Measurements from ENCODE around the gene PRDM16. TPM values are rescaled to one million over a fixed set of nuclear protein-coding genes. Genes with fewer than 3 reads are reported as not detected.

The PRDM16 gene
- total RNA-seq, 2 experiments from 2014 or later, result not detected

DNA sequence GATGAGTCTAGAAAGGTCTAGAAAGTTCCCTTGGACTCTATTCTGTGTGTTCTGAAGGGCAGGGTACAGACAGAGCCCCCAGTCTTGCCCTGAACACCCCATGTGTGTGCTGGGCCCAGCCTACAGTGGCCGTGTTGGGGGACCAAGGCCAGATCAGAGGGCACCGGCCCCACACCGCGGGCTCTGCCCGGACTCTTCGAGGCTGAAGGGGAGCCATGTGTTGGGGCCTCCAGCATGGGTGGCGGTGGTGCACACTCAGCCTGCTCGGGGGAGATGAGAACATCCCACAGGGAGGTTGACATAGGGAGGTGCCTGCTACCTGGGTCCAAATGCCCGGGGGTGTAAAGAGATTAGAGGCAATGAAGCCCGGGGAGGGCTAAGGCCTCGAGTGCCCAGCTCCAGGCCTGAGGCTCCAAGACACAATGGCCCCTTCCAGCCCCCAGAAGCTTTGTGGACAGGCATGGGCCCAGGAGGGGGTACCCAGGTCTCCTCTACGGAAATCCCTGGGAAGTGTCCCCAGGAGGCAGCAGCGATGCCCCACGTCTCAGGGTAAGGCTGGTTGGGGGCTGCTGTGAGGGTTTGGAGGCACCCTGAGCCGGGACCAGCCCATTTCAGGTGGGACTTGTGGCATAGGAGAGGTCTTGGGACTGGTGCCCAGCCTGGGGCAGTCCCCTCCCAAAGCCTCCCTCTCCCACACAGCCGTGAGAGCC, 397.5 kb downstream of the PRDM16 start:
- intact Hi-C loops (cut with micrococcal nuclease; ENCODE audit: unreplicated experiment), result no loop called here
- ChIA-PET CTCF (ENCODE audit: unreplicated experiment) (no interaction called here), POLR2A (no interaction called here)
- H3K4me2 ChIP-seq (ENCODE audit: low read length), result no peak overlapping the region
- no peaks in the 10 kb centered on the region for H3K36me3 ChIP-seq (ENCODE audit: insufficient read depth, low read length)
- H3K9me2 ChIP-seq (ENCODE audit: insufficient read depth, low read length), result no peaks in the 10 kb centered on the region
- H3K9me3 ChIP-seq (ENCODE audit: low read length), result no peaks in the 10 kb centered on the region
- H4K20me1 ChIP-seq (ENCODE audit: insufficient read depth, low read length), result no peaks in the 10 kb centered on the region
- no peak overlapping the region for H3K27ac ChIP-seq (ENCODE audit: low read depth, low read length, poor library complexity, severe bottlenecking)
- H3K79me2 ChIP-seq (ENCODE audit: insufficient read depth, low read depth, low read length), result no peaks in the 10 kb centered on the region
- BruUV-seq (replicated peaks), result no TSS peak
- DNase-seq (ENCODE audit: low spot score), result no peak
- no peak overlapping the region for H3K4me3 ChIP-seq (ENCODE audit: low read depth, low read length, poor library complexity, severe bottlenecking)
- no peak overlapping the region for H2AFZ ChIP-seq (ENCODE audit: low read length)
- H3K4me1 ChIP-seq (ENCODE audit: insufficient read depth, low read length, poor library complexity, severe bottlenecking), result no peaks in the 10 kb centered on the region
- TF ChIP-seq, protein P1, sequence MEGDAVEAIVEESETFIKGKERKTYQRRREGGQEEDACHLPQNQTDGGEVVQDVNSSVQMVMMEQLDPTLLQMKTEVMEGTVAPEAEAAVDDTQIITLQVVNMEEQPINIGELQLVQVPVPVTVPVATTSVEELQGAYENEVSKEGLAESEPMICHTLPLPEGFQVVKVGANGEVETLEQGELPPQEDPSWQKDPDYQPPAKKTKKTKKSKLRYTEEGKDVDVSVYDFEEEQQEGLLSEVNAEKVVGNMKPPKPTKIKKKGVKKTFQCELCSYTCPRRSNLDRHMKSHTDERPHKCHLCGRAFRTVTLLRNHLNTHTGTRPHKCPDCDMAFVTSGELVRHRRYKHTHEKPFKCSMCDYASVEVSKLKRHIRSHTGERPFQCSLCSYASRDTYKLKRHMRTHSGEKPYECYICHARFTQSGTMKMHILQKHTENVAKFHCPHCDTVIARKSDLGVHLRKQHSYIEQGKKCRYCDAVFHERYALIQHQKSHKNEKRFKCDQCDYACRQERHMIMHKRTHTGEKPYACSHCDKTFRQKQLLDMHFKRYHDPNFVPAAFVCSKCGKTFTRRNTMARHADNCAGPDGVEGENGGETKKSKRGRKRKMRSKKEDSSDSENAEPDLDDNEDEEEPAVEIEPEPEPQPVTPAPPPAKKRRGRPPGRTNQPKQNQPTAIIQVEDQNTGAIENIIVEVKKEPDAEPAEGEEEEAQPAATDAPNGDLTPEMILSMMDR (conservative IDR thresholded peaks at IDR 0.05; ENCODE audit: low read length), result no peak
- no peak for TF ChIP-seq EZH2phosphoT487 (IDR thresholded peaks at IDR 0.05; ENCODE audit: borderline replicate concordance, low read depth, low read length)

DNA sequence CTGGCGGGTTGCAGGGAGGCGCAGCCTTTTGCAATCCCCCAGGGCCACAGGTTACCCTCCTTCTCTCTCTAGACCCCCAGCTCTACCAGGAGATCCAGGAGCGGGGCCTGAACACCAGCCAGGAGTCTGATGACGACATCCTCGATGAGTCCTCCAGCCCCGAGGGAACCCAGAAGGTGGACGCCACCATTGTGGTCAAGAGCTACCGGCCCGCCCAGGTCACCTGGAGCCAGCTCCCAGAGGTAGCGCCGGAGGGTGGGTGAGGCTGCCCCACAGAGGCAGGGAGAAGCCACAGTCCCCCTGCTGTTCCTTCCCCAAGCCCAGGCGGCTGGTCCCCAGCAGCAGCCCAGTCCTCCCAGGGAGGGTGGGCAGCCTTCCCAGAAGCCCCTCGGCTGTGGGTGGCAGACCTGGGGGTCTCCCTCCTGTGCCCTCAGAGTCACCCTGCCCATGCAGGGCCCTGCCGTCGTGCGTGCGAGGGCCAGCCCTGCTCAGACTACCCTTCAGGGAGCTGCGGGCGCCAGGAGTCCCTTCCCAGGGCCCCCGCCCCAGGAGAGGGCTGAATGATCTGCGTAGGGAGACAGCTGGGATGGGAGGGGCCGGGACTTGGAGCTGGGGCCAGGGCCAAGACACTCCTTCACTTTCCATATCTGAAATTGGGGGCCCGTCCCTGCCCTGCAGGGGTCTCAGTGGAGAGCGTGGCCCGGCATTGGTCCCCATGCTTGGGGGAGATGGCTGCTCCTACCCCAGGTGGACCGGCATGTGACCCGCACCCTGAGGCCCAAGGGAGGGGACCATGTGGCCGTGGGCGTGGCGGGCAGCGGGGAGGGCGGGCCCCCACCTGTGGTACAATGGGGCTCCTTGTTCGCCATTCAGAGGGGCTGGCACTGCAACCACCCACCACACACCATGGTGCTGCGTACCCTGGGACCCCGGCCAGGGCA, 398.4 kb downstream of the PRDM16 start:
- H3K36me3 ChIP-seq (ENCODE audit: insufficient read depth, low read length), result no peaks in the 10 kb centered on the region
- POLR2A ChIA-PET, result no interaction called here
- TF ChIP-seq, protein P1 (conservative IDR thresholded peaks at IDR 0.05; ENCODE audit: low read length), result no peak
- no peak for TF ChIP-seq EZH2phosphoT487 (IDR thresholded peaks at IDR 0.05; ENCODE audit: borderline replicate concordance, low read depth, low read length)
- H3K79me2 ChIP-seq (ENCODE audit: insufficient read depth, low read depth, low read length), result no peaks in the 10 kb centered on the region
- intact Hi-C loops (cut with micrococcal nuclease; ENCODE audit: unreplicated experiment), result no loop called here
- no peaks in the 10 kb centered on the region for H4K20me1 ChIP-seq (ENCODE audit: insufficient read depth, low read length)
- H3K4me3 ChIP-seq (ENCODE audit: low read depth, low read length, poor library complexity, severe bottlenecking), result no peak overlapping the region
- no peaks in the 10 kb centered on the region for H3K4me1 ChIP-seq (ENCODE audit: insufficient read depth, low read length, poor library complexity, severe bottlenecking)
- no peaks in the 10 kb centered on the region for H3K9me3 ChIP-seq (ENCODE audit: low read length)
- no TSS peak for BruUV-seq (replicated peaks)
- no peak overlapping the region for H2AFZ ChIP-seq (ENCODE audit: low read length)
- no peak for DNase-seq (ENCODE audit: low spot score)
- H3K27ac ChIP-seq (ENCODE audit: low read depth, low read length, poor library complexity, severe bottlenecking), result no peak overlapping the region
- CTCF ChIA-PET (ENCODE audit: unreplicated experiment), result no interaction called here
- no peak overlapping the region for H3K4me2 ChIP-seq (ENCODE audit: low read length)
- no peaks in the 10 kb centered on the region for H3K9me2 ChIP-seq (ENCODE audit: insufficient read depth, low read length)
